DND-41 (cell line): Measurements from ENCODE around the gene RAPGEF2.

Experiments used
- ATAC-seq: fragments of 200-7000 bp; cut with Tn5 transposase; 3 replicates; pipeline ENCODE4 v1.9.1; 2021; ENCODE audit warnings: low read depth; ENCODE audit not compliant: insufficient read depth
- DNase-seq: peaks from one replicate; pipeline ENCODE4 v3.0.0-alpha.2; 2020
- H2AFZ ChIP-seq: 2 replicates; pipeline ENCODE4 v1.6.0; 2012; ENCODE audit warnings: low read depth, low read length
- H3K27ac ChIP-seq: 2 replicates; pipeline ENCODE4 v1.5.1; 2012; ENCODE audit warnings: low read length, inconsistent platforms
- H3K27me3 ChIP-seq: fragments of 200-600 bp; sonication (generic); 2 replicates; pipeline ENCODE4 v1.6.0; 2012; ENCODE audit warnings: low read length, mild to moderate bottlenecking, inconsistent platforms; ENCODE audit not compliant: insufficient read depth, poor library complexity
- H3K36me3 ChIP-seq: 2 replicates; pipeline ENCODE4 v1.5.1; 2012; ENCODE audit warnings: low read length, inconsistent platforms; ENCODE audit not compliant: insufficient read depth
- H3K4me1 ChIP-seq: 2 replicates; pipeline ENCODE4 v1.5.1; 2012; ENCODE audit warnings: mild to moderate bottlenecking, low read length; ENCODE audit not compliant: insufficient read depth
- H3K4me2 ChIP-seq: 2 replicates; pipeline ENCODE4 v1.6.0; 2012; ENCODE audit warnings: mild to moderate bottlenecking, moderate library complexity, low read length, inconsistent platforms; ENCODE audit not compliant: insufficient read depth
- H3K4me3 ChIP-seq, 2 experiments: fragments of 200-600 bp in 1 of 2; shearing (Covaris generic) in 1 of 2; 2 replicates each; pipeline ENCODE4 v1.5.1; 2012 to 2016; ENCODE audit warnings: inconsistent platforms in 2 of 2, low read length in 2 of 2, mild to moderate bottlenecking in 2 of 2, low read depth in 1 of 2, moderate library complexity in 1 of 2
- H3K79me2 ChIP-seq: 2 replicates; pipeline ENCODE4 v1.6.0; 2012; ENCODE audit warnings: low read length, inconsistent platforms; ENCODE audit not compliant: insufficient read depth
- H3K9ac ChIP-seq: 2 replicates; pipeline ENCODE4 v1.6.0; 2012; ENCODE audit warnings: low read depth, mild to moderate bottlenecking, inconsistent platforms, low read length, moderate library complexity
- H3K9me3 ChIP-seq: 2 replicates; pipeline ENCODE4 v1.5.1; 2012; ENCODE audit warnings: low read length, moderate library complexity, mild to moderate bottlenecking, inconsistent platforms; ENCODE audit not compliant: insufficient read depth, severe bottlenecking
- H4K20me1 ChIP-seq: 2 replicates; pipeline ENCODE4 v1.6.0; 2012; ENCODE audit warnings: low read length; ENCODE audit not compliant: insufficient read depth
- CTCF ChIP-seq: IDR thresholded peaks from 2 replicates; pipeline ENCODE4 v1.5.1; 2012; ENCODE audit warnings: borderline replicate concordance, low read length, moderate library complexity, mild to moderate bottlenecking; ENCODE audit not compliant: poor library complexity, severe bottlenecking; ENCODE audit errors: extremely low read depth
- EZH2 ChIP-seq: IDR thresholded peaks from 3 replicates; pipeline ENCODE4 v1.6.1; 2012; ENCODE audit warnings: borderline replicate concordance, low read depth, mild to moderate bottlenecking, moderate library complexity, low read length, inconsistent platforms; ENCODE audit not compliant: severe bottlenecking

RAPGEF2 gene

DNA sequence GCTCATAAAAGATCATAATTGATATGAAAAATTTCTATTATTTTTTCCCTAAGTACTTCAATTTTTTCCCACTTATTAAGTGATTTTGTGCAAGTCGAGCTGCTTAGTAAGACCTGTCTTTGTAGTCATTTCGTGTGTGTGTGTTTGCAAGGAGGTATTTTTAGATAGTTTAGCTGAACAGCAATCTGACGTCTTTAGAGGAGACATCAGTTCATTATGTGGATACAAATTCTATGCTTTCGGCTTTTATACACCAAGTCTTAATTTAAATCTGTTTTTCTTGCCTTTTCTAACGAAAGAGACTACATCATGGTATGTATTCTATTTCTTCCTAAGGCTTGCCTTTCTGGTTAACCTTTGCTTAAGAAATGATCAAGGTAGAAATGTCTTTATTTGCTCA, 179.4 kb downstream of the RAPGEF2 start:
- Histone ChIP-seq H4K20me1 (no peaks in the 10 kb centered on the region), H3K9ac (no peak overlapping the region), H3K9me3 (no peaks in the 10 kb centered on the region), H2AFZ (no peak overlapping the region), H3K4me1 (no peaks in the 10 kb centered on the region), H3K4me2 (no peak overlapping the region), H3K27ac (no peak overlapping the region), H3K36me3 (no peaks in the 10 kb centered on the region), H3K4me3 (no peak overlapping the region), H3K27me3 (no peaks in the 10 kb centered on the region), H3K79me2 (no peaks in the 10 kb centered on the region)
- TF ChIP-seq CTCF (no peak), EZH2 (no peak)
- ATAC-seq: no peak
- no peak for DNase-seq

DNA sequence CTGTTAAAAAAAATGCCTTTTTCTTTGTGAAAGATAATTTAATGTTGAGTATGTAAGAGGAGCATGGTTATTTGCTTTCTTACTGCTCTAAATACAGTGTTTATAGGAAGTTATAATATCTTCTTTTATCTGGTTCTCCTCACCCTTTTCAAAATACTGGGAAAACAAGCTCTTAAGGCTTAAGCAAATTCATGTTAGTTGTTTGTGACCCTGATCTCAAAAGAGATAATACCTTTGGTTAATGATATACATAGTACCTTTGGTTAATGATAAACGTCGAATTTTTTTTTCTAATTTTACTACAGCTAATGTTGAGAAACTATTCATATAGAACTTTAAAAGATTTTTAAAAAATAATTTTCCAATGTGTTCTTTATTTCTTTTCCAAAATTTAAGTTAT, 180.1 kb downstream of the RAPGEF2 start:
- Histone ChIP-seq H3K9ac (no peak overlapping the region), H3K27ac (no peak overlapping the region), H4K20me1 (no peaks in the 10 kb centered on the region), H3K27me3 (no peaks in the 10 kb centered on the region), H3K36me3 (no peaks in the 10 kb centered on the region), H3K9me3 (no peaks in the 10 kb centered on the region), H3K4me3 (no peak overlapping the region), H3K4me1 (no peaks in the 10 kb centered on the region), H2AFZ (no peak overlapping the region), H3K79me2 (no peaks in the 10 kb centered on the region), H3K4me2 (no peak overlapping the region)
- no peak for TF ChIP-seq EZH2
- no peak for TF ChIP-seq CTCF
- ATAC-seq (no peak), DNase-seq (no peak)

GRCh38 chr4:159283696-159284095, 180.8 kb downstream of the RAPGEF2 start:
- DNase-seq: no peak
- Histone ChIP-seq H3K36me3 (no peaks in the 10 kb centered on the region), H3K79me2 (no peaks in the 10 kb centered on the region), H3K4me3 (no peak overlapping the region), H4K20me1 (no peaks in the 10 kb centered on the region), H3K4me1 (no peaks in the 10 kb centered on the region), H3K4me2 (no peak overlapping the region), H3K27me3 (no peaks in the 10 kb centered on the region), H2AFZ (no peak overlapping the region), H3K9ac (no peak overlapping the region), H3K27ac (no peak overlapping the region), H3K9me3 (no peaks in the 10 kb centered on the region)
- no peak for ATAC-seq
- no peak for TF ChIP-seq EZH2
- TF ChIP-seq CTCF: no peak

DNA sequence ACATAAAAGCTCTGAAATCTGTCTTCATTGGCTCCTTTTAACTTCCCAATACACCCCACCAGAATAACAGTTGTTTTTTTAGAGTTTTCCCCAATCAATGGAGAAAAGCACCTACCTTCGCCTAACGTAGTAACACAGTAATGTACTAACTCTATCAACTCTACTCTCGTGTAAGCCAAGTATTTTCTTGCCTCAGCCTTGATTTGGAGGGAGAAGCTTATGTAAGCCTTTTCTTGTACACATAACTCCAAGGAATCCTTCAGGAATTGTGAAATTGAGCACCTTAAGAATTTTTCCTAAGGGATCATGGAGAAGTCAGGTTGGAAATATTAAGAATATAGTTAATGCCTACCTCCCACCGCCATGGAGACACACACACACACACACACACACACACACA, 181.2 kb downstream of the RAPGEF2 start:
- TF ChIP-seq EZH2 (no peak), CTCF (no peak)
- DNase-seq: no peak
- no peaks in the 10 kb centered on the region for H3K36me3 ChIP-seq
- H3K9ac ChIP-seq: no peak overlapping the region
- no peak overlapping the region for H3K27ac ChIP-seq
- no peak for ATAC-seq
- no peaks in the 10 kb centered on the region for H3K9me3 ChIP-seq
- no peak overlapping the region for H3K4me2 ChIP-seq
- H3K4me1 ChIP-seq: no peaks in the 10 kb centered on the region
- no peaks in the 10 kb centered on the region for H3K79me2 ChIP-seq
- H2AFZ ChIP-seq: no peak overlapping the region
- H4K20me1 ChIP-seq: no peaks in the 10 kb centered on the region
- no peaks in the 10 kb centered on the region for H3K27me3 ChIP-seq
- H3K4me3 ChIP-seq: no peak overlapping the region
